Suppressor macrophage (primary cell): ENCODE data around the gene OR2AT4.
"Not testable (repeated sequence)": the region's sequence is repeated elsewhere in the genome, so short reads cannot be mapped to it uniquely, and the experiment has no call there.

Experiments
- DNase-seq, 4 experiments: peaks; one replicate each; pipeline ENCODE4 v3.0.0-alpha.2; 2020 to 2022

Gene OR2AT4

GRCh38 chr11:75063741-75064314 is 32.8 kb downstream of the OR2AT4 start:
- no peak for DNase-seq

DNA sequence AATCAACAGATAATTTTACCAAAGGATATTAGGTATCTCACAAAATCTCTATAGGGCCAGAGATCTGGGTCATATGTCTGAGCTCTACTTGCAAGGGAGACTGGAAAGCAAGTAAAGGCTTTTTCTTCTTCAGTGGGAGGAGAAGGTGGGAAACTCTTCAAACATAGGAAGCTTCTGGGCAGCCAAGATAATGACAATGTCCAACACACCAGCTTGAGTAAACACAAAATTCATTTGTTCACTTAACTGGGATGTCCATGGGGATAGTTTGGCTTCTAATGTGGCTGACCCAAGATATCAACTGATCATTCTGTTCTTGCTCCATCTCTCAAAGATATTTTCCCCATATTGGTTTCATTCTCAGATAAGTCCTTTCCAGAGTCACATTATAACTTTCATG is 37.4 kb downstream of the OR2AT4 start:
- no peak for DNase-seq

DNA sequence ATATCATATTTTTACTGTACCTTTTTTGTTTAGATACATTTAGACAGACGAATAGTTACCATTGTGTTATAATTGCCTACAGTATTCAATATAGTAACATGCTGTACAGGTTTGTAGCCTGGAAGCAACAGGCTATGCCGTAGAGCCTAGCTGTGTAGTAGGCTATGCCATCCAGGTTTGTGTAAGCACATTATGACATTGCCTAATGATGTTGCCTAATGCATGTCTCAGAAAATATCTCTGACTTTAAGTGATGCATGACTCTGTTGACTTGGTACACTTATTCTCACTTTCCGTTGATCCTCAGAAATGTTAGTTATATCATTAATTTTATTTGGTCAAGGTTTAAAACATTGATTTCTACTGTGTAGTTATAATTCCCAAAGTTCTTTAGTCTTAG is 39.9 kb downstream of the OR2AT4 start:
- DNase-seq: peak in 2 of 4 experiments; percentile 27 to 40

- DNase-seq: peak in 3 of 4 experiments; percentile 20 to 45 (median 37)
These were observed 41.2 kb downstream of the OR2AT4 start for GRCh38 chr11:75055511-75055910.

DNA sequence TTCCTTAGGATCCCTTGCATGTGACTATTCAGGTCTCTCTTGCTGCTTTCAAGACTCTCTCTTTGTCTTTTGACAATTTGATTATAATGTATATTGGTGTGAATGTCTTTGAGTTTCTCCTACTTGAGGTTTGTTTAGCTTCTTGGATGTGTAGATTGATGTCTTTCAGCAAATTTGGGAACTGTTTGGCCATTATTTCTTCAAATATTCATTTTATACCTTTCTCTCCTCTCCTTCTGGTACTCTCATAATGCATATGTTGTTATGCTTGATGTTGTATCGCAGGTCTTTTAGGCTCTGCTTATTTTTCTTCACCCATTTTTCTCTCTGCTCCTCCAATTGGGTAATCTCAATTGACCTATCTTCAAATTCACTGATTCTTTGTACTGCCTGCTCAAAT is 44.2 kb downstream of the OR2AT4 start:
- DNase-seq: no peak

DNA sequence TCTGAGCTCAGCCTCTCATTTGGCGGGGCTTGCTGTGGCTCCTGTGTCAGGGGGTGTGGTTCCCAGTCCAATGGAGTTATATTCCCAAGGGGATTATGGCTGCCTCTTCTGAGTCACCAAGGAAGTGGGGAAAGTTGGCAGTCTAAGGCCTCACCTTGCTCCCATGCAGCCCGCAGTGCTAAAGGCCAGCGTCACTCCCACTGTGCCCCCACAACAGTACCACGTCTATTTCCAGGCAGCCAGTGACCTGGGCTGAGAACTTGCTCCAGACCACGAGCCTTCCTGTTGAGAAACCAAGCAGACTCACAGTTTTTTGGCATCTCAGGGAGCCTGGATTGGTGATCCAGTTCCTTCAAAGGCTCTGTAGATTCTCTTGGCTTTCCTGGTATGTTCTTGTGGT is 45.6 kb downstream of the OR2AT4 start:
- no peak for DNase-seq

DNA sequence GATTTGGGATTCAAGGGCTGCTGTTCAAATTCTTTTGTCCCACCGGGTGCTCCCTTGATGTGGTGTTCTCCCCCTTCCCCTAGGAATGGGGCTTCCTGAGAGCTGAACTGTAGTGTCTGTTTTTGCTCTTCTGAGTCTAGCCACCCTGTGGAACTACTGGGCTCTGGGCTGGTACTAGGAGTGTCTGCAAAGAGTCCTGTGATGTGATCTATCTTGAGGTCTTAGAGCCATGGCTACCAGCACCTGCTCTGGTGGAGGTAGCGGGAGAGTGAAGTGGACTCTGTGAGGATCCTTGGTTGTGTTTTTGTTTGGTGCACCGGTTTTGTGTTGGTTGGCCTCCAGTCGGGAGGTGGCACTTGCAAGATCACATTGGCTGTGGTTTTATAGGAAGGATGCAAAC is 46.2 kb downstream of the OR2AT4 start:
- DNase-seq: no peak

- not testable (repeated sequence) for DNase-seq
These were observed 47.0 kb downstream of the OR2AT4 start for GRCh38 chr11:75049501-75050266.

DNA sequence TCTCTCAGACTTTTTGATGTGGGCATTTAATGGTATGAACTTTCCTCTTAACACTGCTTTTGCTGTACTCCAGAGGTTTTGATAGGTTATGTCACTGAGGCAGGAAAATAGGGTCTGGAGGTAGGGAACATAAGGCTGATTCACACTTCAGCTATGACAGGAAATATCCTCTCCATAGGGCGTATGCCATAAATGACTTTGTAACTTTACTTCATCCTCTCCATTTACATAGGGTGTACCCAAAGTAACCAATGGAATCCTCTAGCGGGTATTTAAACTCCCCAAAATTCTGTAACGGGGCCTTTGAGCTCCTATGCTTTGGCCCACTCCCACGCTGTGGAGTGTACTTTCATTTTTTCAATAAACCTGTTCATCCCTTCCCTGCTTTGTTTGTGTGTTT is 49.5 kb downstream of the OR2AT4 start:
- no peak for DNase-seq

GRCh38 chr11:75046668-75047067 is 50.0 kb downstream of the OR2AT4 start:
- DNase-seq: not testable (repeated sequence)

DNA sequence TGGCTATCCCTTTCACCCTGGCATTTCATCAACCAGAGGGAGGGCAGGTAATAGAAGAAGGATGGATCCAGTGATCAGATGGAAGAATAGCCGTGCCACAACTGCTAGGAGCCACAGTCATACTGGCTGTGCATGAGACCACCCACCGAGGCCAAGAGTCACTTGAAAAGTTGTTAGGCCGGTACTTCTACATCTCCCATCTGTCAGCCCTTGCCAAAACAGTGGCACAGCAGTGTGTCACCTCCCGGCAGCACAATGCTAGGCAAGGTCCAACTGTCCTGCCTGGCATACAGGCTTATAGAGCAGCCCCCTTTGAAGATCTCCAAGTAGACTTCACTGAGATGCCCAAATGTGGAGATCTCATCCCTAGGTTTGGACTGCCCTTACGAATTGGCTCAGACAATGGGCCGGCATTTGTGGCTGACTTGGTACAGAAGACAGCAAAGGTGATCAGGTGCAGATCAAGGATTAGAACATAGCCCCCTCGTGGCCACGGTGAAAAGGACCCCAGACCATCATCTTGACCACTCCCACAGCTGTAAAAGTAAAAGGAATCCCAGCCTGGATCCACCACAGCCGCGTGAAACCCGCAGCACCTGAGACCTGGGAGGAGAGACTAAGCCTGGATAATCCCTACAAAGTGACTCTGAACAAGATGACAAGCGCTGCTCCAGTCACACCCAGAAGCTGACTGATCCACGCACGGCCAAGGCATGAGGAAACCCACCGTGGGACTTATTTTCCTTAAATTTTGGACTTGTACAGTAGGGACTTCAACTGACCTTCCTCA is 52.1 kb downstream of the OR2AT4 start:
- DNase-seq: not testable (repeated sequence)

DNA sequence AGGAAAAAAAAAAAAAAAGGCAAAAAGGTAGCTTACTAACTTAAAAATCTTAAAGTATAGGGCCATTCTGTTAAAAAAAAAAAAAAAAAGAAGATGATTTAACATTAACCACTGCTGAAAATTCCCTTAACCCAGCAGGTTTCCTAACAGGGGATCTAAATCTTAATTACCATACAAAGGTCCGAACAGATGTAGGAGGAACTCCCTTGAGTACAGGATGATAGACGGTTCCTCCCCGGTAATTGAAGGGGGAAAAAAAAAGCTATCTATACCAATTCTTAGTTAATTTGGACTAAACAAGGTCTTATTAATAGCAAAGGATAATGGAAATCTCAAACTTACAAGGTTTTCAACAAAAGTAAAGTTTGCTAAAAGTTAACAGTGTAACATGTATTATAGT is 54.9 kb downstream of the OR2AT4 start:
- not testable (repeated sequence) for DNase-seq

DNA sequence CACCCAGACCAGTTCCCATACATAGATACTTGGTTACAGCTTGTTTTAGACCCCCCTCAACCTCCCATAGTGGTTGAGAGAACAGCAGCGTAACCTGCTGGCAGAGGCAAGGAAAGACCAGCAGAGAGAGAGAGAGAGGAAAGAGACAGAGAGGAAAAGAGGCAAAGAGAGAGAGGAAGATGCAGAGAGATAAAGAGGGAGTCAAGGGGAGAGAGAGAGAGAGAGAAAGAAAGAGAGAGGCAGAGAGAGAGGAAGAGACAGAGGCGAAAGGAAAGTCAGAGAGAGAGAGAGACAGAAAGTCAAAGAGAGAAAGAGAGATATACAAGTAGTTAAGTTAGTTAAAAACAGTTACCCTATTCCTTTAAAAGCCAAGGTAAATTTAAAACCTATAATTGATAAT is 55.4 kb downstream of the OR2AT4 start:
- no peak for DNase-seq

DNA sequence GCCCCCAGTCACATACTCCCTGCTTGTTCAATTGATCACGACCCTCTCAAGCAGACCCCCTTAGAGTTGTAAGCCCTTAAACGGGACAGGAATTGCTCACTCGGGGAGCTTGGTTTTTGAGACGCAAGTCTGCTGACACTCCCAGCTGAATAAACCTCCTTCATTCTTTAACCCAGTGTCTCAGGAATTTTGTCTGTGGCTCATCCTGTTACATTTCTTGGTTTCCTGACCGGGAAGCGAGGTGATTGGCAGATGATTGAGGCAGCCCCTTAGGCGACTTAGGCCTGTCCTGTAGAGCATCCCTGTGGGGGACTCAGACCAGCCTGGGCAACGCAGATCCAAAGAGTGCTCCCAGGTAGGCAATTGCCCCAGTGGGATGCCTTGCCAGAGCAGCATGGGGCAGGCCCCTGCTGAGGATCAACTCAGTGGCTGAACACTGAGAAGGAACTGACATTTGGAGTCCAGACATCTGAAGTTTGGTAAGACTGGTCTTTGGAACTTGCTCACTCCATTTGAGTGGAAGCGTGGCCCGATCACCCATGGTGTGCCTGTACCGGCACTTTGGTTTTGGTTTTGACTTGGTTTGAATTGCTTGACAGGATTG is 56.4 kb downstream of the OR2AT4 start:
- DNase-seq: no peak

- peak in 3 of 4 experiments; percentile 24 to 44 (median 26) for DNase-seq
These were observed 60.6 kb downstream of the OR2AT4 start for GRCh38 chr11:75035911-75036565.

- DNase-seq: no peak
These were observed 61.4 kb downstream of the OR2AT4 start for GRCh38 chr11:75035256-75035655.

DNA sequence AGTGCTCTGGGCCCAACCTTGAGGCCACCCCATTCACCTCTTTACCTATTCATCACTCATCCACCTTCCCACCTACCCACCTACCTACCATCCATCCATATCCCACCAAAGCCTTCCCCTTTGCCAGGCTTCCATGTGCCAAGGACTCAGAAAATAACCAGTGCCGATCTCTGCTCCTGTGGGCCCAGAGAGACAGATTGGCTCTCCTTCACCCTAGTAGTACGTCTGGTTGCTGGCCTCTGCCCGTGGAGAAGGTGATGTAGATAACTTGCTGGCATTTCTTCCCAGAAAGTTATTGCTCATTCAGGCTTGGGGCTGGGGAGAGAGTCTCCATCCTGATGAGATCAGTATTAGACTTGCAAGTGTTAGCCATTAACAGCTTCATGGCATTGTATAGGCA is 62.8 kb downstream of the OR2AT4 start:
- DNase-seq: no peak

- no peak for DNase-seq
These were observed 64.1 kb downstream of the OR2AT4 start for GRCh38 chr11:75032550-75032935.

DNA sequence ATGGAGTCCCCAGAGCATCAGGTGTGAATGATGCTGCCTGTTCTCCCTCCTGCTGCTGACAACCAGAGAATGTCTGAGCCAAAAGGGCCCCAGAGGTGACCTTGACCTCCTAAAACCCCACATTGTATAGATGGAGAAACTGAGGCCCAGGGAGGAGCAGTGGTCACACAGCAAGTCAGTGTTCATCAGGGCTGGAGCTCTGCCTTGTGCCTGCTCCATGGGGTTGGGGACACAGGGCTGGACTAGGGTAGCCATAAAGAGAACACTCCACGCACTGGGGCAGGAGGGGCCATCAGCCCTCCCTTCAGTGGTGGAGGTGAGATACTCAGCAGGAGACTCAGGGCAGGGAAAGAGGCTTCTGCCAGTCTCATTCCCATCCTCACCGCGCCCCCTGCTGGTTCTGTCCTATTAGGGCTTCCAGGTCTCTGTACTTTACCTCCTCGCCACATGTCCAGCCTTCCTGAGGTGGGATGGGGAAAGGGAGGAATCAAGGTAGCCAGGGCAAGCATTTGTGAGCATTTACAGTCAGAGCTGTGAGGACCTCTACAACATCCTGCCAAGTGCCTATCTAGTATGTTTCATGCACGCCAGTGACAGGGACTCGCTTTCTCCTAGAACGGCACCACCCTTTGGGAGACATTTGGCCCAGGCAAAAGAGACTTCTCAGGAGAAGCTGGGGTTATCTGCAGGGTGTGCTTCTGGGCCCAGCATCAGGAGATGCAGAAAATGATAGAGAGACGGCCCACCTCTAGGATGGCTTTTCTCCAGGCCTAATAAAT is 64.7 kb downstream of the OR2AT4 start:
- peak; percentile 76 to 90 (median 82) for DNase-seq
